AG09319 (cell line): ENCODE results near the gene DNAJB12.

ENCODE experiments used
- DNase-seq: peaks from one replicate; pipeline ENCODE4 v3.0.0-alpha.2; 2010; ENCODE audit warnings: low read depth; ENCODE audit errors: extremely low read depth
- TF ChIP-seq, protein P1 (sequence below): IDR thresholded peaks from 2 replicates; pipeline ENCODE4 v1.5.1; 2011; ENCODE audit warnings: low read depth, mild to moderate bottlenecking, inconsistent platforms, low read length, moderate library complexity

The DNAJB12 gene

DNA sequence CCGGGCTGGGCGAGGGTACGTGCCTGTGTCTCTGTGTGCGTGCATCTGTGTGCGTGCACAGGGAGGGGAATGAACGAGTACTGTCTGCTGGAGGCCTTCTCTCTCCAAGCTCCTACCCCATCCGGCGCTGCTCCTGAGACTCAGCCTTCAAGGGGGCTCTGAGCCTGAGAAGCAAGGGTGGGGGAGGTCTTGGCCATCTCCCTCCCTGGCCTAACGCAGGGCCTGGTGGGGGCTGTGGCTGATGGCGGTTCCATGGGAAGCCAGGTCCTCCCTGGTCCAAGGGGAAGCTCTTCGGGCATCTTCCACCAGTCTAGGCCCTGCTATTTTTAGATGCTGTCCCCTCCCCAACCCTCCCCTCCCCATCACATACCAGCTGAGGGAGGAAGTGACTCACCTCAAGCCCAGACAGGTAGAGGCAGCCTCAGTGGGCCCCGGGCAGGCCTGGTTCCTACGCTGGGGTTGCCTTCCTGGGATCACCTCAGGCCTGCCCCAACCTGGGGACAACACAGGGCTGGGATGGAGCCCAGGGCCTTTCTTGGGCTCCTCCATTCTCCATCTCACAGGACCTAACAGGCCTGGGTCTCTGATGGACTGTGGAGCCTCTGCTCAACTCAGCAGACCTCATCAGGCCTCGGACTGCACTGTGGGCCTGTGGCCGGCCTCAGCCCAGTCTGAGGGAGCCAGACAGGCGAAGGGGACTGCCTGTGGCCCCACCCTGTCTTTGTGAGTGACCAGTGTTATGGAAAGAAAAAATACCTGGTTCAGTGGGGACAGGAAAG is 32.2 kb downstream of the DNAJB12 start:
- DNase-seq, result no peak
- TF ChIP-seq, protein P1, sequence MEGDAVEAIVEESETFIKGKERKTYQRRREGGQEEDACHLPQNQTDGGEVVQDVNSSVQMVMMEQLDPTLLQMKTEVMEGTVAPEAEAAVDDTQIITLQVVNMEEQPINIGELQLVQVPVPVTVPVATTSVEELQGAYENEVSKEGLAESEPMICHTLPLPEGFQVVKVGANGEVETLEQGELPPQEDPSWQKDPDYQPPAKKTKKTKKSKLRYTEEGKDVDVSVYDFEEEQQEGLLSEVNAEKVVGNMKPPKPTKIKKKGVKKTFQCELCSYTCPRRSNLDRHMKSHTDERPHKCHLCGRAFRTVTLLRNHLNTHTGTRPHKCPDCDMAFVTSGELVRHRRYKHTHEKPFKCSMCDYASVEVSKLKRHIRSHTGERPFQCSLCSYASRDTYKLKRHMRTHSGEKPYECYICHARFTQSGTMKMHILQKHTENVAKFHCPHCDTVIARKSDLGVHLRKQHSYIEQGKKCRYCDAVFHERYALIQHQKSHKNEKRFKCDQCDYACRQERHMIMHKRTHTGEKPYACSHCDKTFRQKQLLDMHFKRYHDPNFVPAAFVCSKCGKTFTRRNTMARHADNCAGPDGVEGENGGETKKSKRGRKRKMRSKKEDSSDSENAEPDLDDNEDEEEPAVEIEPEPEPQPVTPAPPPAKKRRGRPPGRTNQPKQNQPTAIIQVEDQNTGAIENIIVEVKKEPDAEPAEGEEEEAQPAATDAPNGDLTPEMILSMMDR, result no peak

DNA sequence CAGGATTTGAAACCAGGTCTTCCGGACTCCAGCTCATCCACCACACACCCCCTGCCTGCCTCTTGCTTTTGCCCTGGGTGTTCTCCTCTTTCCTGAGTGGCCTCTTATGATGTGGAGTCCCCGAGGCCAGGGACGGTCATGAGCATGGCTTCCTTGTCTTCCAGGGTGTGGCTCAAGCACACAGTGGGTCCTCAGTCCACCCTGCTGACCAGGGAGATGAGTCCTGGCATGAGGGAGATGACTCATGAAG is 32.8 kb downstream of the DNAJB12 start:
- TF ChIP-seq, protein P1, result no peak
- no peak for DNase-seq

DNA sequence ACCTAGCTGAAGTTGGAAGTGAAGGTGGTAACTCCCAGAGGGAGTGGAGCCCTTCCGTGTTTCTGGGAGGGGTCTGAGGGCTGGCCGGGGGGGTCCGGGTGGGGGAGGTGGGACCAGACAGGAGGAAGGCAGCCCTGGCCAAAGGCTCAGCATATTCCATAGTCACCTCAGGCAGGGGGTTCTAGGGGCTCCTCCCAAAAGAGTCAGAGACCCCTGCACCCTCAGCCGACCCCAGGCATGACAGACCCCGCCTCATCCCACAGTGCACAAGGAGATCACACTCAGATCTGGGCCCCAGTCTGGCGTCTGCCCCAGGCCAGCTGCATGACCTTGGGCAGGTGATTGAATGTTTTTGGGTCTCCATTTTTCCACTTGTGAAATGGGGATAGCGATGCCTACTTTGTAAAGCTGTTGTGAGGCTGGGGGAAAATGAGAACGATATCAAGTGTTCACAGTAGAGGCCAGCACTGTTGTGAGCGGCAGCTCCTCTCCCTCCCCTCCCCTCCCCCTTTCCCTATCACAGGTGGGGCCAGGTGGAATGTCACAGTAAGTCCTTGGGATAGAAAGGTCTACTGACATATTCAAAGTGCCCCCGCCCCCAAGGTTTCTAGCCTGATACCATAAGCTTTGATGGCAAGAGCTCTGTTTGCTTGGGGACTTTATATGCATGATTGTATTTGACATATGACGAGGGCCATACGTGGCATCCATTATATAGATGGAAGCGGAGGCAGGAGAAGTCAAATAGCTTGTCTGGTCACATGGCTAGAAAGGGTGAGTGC is 33.3 kb downstream of the DNAJB12 start:
- TF ChIP-seq, protein P1, result no peak
- no peak for DNase-seq

DNA sequence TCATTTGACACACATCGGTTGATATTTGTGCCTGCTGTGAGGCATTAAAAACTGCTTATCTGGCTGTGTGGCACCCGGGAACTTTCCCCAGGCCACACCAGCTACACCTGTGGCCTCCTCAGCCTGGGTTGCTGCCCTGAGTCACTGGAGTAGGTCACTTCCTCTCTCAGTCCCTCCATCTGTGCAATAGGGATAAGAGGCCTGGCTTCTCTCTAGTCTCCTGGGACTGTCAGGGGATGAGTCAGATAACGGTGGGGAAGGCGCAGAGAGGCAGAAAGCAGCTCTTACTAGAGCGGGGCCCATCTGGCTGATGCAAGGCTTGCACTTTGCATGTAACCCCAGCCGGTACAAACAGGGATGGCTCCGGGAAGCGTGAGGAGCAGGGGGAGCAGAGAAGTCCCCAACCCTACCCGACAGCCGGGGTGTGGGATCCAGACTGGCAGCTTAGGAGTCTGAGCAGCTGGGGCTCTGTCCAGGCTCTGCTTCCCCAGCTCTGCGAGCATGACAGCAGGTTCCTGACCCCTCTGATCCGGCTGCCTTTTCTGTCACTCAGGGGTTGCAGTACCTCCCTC is 34.0 kb downstream of the DNAJB12 start:
- peak; percentile 99 for DNase-seq

DNA sequence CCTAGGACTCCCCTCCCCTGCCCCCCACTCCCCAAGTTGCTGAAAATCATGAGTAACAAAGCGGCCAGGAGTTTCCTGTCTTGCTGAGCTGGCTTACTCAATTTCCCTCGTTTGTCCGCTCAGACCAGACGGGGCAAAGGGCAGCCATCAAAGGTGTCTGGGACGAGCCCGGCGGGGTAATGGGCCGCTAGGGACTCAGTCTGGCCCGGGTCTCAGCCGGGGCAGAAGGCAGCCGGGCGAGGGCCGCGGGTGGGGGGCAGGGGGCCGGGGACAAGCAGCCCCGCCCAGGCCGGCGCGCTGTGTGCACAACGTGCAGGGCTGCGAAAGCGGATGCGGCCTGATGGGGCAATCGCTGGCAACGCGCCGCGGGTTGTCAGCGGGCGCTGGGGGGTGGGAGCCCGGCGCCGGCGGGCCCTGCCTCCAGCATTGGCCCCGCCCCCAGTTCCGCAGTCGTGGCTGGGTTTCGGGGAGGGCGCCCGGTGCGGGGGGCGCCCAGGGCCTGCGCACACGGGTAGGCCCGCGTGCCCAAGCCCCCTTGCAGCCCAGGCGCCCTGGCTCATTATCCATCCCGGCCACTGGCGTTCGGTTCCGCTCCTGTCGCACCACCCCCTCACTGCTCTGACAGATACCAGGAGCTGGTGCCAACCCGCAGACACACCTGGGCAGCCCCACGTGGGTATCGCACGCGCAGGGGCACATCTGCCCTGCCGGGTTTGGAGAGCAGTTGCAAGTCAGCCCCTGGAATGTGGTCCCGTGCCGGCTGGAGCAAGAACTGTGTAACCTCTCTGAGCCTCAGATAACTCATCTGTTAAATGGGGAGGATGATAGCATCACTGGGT is 35.1 kb downstream of the DNAJB12 start:
- TF ChIP-seq, protein P1, result no peak
- DNase-seq, result peak; percentile 89

More for the DNA sequence above, 34.0 kb downstream of the DNAJB12 start:
- TF ChIP-seq, protein P1, result no peak

DNA sequence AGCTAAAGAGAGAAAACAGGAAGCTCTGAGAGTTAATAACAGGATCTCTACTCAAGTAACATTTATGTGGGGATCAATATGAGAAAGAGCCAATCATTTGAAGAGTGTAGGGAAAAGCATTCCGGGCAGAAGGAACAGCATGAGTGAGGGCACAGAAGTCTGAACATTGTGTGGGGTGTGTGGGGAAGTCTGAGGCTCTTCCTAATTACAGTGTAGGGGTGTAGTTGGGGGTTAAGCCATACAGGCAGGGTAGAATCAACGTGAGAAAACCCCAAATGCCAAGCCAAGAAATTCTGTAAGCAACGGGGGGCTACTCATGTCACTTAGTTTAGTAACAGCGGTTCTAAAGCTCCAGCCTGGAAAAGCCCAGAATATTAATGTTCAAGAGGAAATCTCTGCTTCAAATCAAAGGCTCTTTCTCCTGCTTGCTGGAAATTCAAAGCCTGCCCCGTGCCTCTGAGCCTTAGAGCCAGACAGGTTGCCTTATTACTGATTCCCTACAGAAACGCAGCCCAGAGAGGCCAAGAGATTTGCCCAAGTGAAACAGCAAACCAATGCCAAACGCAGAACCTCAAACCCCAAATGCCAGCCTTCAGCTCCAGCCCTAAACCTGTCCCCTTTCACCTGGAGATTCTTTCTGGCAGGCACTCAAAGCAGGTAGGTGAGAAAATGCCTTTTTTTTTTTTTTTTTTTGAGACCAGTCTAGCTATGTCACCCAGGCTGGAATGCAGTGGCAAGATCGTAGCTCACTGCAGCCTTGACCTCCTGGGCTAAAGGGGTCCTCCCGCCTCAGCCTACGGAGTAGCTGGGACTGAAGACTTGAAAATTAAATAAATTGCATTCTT is 36.1 kb downstream of the DNAJB12 start:
- TF ChIP-seq, protein P1, result no peak
- no peak for DNase-seq
